Endothelial cell (in vitro differentiated cells): ENCODE measurements around the gene CDKL4. TPM values are rescaled to one million over a fixed set of nuclear protein-coding genes. Genes with fewer than 3 reads are reported as not detected.
"Not testable (repeated sequence)": the region's sequence is repeated elsewhere in the genome, so short reads cannot be mapped to it uniquely, and the experiment has no call there.

Experiments
- DNase-seq: peaks from one replicate; pipeline ENCODE4 v3.0.0; 2021; ENCODE audit warnings: low spot score
- H3K27ac Mint-ChIP-seq: one replicate; pipeline ENCODE4 v1.8.0; 2021; ENCODE audit warnings: mixed read lengths, inconsistent platforms; ENCODE audit not compliant: unreplicated experiment
- H3K27me3 Mint-ChIP-seq: one replicate; pipeline ENCODE4 v1.8.0; 2021; ENCODE audit warnings: mild to moderate bottlenecking, moderate library complexity, mixed read lengths, inconsistent platforms; ENCODE audit not compliant: unreplicated experiment
- H3K36me3 Mint-ChIP-seq: one replicate; pipeline ENCODE4 v1.8.0; 2021; ENCODE audit warnings: mild to moderate bottlenecking, low read depth, mixed read lengths, inconsistent platforms; ENCODE audit not compliant: unreplicated experiment
- H3K4me1 Mint-ChIP-seq: one replicate; pipeline ENCODE4 v1.8.0; 2021; ENCODE audit warnings: mild to moderate bottlenecking, mixed read lengths, inconsistent platforms; ENCODE audit not compliant: unreplicated experiment
- H3K4me3 Mint-ChIP-seq: one replicate; pipeline ENCODE4 v1.8.0; 2021; ENCODE audit warnings: mild to moderate bottlenecking, mixed read lengths, inconsistent platforms; ENCODE audit not compliant: unreplicated experiment
- H3K9me3 Mint-ChIP-seq: one replicate; pipeline ENCODE4 v1.8.0; 2021; ENCODE audit warnings: mixed read lengths, inconsistent platforms; ENCODE audit not compliant: unreplicated experiment
- total RNA-seq: library from RNA; stranded (reverse); fragmentation: NEBNext Ultra II Directional; extraction: Animal tissue kit (Norgen Biotek cat#: 25700); gene quantifications from one replicate; pipeline ENCODE4 v1.2.1, GENCODE V29; 2021; ENCODE audit not compliant: unreplicated experiment
- TF ChIP-seq, protein P1 (sequence below): fragments of 200-600 bp; sonication (generic); IDR thresholded peaks from one replicate; pipeline ENCODE4 v1.5.0; 2021; ENCODE audit warnings: antibody characterized with exemption; ENCODE audit not compliant: unreplicated experiment

Gene CDKL4
- total RNA-seq, 1 donor from 2014 or later, result 0.92 TPM

DNA sequence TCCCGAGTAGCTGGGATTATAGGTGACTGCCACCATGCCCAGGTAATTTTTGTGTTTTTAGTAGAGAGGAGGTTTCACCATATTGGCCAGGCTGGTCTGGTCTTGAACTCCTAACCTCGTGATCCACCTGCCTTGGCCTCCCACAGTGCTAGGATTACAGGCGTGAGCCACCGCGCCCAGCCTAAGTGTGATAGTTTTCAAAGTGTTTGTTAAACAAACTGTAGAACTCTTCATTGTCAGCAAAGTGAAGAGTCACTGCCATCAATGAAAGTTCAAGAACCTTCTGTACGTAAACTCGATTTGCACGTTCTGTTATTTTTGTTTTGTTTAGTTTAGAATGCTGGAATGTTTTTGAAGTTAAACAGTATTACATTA, 104.9 kb downstream of the CDKL4 start:
- Mint-ChIP-seq H3K4me3 (no peak overlapping the region), H3K4me1 (no peaks in the 10 kb centered on the region), H3K36me3 (no peaks in the 10 kb centered on the region), H3K9me3 (no peaks in the 10 kb centered on the region), H3K27me3 (no peaks in the 10 kb centered on the region), H3K27ac (no peak overlapping the region)
- TF ChIP-seq, protein P1, sequence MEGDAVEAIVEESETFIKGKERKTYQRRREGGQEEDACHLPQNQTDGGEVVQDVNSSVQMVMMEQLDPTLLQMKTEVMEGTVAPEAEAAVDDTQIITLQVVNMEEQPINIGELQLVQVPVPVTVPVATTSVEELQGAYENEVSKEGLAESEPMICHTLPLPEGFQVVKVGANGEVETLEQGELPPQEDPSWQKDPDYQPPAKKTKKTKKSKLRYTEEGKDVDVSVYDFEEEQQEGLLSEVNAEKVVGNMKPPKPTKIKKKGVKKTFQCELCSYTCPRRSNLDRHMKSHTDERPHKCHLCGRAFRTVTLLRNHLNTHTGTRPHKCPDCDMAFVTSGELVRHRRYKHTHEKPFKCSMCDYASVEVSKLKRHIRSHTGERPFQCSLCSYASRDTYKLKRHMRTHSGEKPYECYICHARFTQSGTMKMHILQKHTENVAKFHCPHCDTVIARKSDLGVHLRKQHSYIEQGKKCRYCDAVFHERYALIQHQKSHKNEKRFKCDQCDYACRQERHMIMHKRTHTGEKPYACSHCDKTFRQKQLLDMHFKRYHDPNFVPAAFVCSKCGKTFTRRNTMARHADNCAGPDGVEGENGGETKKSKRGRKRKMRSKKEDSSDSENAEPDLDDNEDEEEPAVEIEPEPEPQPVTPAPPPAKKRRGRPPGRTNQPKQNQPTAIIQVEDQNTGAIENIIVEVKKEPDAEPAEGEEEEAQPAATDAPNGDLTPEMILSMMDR, result no peak
- no peak for DNase-seq

DNA sequence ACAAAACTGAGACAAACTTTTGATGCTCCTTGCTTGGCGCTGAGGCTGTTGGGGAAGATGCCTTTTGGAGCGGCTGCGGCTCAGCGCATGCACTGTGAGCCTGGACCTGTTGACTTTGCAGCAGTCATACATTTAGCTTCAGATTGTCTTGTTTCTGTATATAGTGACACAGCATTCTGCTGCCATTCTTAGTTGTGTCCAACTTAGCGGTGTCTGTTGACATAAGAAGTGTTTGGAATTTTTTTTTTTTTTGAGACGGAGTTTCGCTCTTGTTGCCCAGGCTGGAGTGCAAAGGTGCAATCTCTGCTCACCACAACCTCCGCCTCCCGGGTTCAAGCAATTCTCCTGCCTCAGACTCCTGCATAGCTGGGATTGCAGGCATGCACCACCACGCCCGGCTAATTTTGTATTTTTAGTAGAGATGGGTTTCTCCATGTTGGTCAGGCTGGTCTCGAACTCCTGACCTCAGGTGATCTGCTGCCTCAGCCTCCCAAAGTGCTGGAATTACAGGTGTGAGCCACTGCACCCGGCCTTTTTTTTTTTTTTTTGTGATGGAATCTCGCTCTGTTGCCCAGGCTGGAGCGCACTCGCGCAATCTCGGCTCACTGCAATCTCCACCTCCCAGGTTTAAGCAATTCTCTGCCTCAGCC, 105.5 kb downstream of the CDKL4 start:
- DNase-seq, H3K9me3 Mint-ChIP-seq, H3K4me3 Mint-ChIP-seq, H3K4me1 Mint-ChIP-seq, H3K27ac Mint-ChIP-seq, H3K36me3 Mint-ChIP-seq, H3K27me3 Mint-ChIP-seq: not testable (repeated sequence)

DNA sequence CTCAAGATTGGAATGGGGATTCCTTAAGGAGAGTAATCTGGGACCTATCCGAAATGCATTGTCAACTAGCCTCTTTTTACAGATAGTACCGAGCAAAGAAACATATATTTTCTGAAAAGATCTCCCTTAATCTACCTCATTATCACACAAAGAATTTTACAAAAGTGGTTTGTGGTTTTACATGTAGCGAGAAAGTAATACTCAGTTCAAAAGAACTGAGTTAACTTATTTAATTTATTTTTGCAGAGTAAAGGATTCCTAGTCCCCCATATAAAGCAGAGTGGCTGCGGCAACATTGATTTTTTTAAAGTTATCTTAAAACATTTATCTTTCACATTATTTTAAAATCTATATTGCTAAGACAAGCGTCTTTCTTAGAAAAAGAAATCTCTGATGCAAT, 107.0 kb downstream of the CDKL4 start:
- H3K27me3 Mint-ChIP-seq, result no peaks in the 10 kb centered on the region
- TF ChIP-seq, protein P1, result no peak
- no peak overlapping the region for H3K4me3 Mint-ChIP-seq
- H3K27ac Mint-ChIP-seq, result no peak overlapping the region
- DNase-seq, result no peak
- H3K36me3 Mint-ChIP-seq, result no peaks in the 10 kb centered on the region
- no peaks in the 10 kb centered on the region for H3K4me1 Mint-ChIP-seq
- H3K9me3 Mint-ChIP-seq, result no peaks in the 10 kb centered on the region

DNA sequence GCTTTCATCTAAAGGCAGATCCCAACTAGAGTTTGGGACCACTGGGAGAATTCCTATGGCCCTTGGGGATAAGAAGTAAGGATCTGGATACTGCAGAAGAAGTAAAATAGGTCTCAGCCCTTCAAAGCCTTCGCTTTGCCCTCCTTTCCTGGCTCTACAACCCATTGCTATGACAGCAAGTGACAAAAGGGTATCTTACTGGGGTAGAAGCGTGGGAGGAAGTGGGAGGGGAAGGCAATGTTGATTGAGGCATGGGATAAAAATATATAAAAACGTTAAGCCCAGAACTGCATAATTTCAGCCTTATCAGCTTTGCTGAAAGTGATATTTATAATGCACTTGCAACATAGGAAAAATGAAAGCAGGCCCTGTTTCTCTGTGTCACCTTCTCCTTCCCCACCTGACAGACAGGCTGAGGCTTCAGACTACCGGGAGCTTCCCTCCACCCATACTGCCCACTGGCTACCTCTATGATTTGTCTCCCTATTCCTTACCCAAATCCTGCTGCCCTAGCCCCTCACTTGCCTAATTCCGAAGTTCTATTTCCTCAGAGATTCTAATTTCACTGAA, 108.0 kb downstream of the CDKL4 start:
- TF ChIP-seq, protein P1, result no peak
- H3K4me1 Mint-ChIP-seq, result no peaks in the 10 kb centered on the region
- H3K9me3 Mint-ChIP-seq, result no peaks in the 10 kb centered on the region
- DNase-seq, result no peak
- H3K27me3 Mint-ChIP-seq, result no peaks in the 10 kb centered on the region
- no peak overlapping the region for H3K27ac Mint-ChIP-seq
- no peak overlapping the region for H3K4me3 Mint-ChIP-seq
- no peaks in the 10 kb centered on the region for H3K36me3 Mint-ChIP-seq

DNA sequence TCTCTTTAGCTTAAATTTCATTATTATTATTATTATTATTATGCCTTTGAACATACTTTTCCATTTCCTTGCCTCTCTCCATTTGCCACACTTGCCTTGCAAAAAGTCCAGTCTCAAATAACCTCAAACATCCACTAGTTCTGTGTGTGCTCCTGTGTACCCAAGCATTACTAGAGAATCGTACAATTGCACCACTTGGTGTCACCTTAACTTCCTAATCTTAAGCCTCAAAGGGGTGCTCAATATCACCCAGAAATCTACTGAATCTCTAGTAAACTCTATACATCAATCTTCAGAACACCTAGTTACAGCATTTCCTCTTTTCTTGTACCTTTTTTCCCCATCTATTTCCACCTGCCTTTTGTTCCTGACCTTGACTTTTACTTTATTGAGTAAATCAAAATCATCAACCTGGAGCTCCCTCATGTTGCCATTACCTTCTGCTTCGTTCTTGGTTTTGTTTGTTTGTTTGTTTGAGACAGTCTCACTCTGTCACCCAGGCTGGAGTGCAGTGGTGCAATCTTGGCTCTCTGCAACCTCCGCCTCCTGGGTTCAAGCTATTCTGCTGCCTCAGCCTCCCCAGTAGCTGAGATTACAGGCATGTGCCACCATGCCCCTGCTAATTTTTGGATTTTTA, 110.4 kb downstream of the CDKL4 start:
- TF ChIP-seq, protein P1, result no peak
- H3K9me3 Mint-ChIP-seq, result no peaks in the 10 kb centered on the region
- no peak overlapping the region for H3K4me3 Mint-ChIP-seq
- H3K36me3 Mint-ChIP-seq, result no peaks in the 10 kb centered on the region
- H3K27me3 Mint-ChIP-seq, result no peaks in the 10 kb centered on the region
- DNase-seq, result no peak
- H3K27ac Mint-ChIP-seq, result no peak overlapping the region
- H3K4me1 Mint-ChIP-seq, result no peaks in the 10 kb centered on the region
